IMR-90 (cell line): ENCODE results near the gene DDX4.

ENCODE experiments used
- MAFK ChIP-seq: IDR thresholded peaks from 2 replicates; pipeline ENCODE4 v1.6.1; 2012; ENCODE audit warnings: low read depth, low read length, improper control_type of control experiment
- MAZ ChIP-seq: IDR thresholded peaks from 2 replicates; pipeline ENCODE4 v1.6.1; 2012; ENCODE audit warnings: low read depth, mild to moderate bottlenecking, low read length, improper control_type of control experiment, moderate library complexity, borderline replicate concordance
- POLR2A ChIP-seq: IDR thresholded peaks from 2 replicates; pipeline ENCODE4 v1.6.1; 2012; ENCODE audit warnings: mild to moderate bottlenecking, low read depth, low read length
- RFX5 ChIP-seq: IDR thresholded peaks from 2 replicates; pipeline ENCODE4 v1.8.0; 2012; ENCODE audit warnings: low read depth, mild to moderate bottlenecking, low read length, moderate library complexity
- TF ChIP-seq, protein P1 (sequence below): conservative IDR thresholded peaks from 2 replicates; pipeline ENCODE4 v1.5.1; 2012; ENCODE audit warnings: mild to moderate bottlenecking, low read depth, low read length, improper control_type of control experiment

DNA sequence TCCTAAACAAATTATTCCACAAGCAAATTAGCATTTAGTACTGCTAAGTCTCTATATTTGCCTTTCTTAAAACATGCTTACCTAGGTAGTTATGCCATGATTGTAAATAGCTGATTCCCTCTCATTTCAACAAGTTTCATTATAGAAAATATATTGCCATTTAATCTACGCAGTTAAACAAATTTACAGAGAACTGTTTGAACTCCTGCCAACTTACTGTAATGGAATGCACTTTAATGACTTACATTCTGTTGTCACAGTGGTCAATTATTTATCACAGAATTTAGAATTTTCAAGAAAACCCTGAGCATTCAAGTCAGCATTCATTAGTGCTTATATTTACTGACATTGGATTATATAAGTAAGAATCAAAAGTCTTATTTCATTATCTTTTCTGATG, 45.4 kb upstream of the DDX4 start:
- TF ChIP-seq POLR2A (no peak), RFX5 (no peak), MAFK (no peak), MAZ (no peak)
- TF ChIP-seq, protein P1, sequence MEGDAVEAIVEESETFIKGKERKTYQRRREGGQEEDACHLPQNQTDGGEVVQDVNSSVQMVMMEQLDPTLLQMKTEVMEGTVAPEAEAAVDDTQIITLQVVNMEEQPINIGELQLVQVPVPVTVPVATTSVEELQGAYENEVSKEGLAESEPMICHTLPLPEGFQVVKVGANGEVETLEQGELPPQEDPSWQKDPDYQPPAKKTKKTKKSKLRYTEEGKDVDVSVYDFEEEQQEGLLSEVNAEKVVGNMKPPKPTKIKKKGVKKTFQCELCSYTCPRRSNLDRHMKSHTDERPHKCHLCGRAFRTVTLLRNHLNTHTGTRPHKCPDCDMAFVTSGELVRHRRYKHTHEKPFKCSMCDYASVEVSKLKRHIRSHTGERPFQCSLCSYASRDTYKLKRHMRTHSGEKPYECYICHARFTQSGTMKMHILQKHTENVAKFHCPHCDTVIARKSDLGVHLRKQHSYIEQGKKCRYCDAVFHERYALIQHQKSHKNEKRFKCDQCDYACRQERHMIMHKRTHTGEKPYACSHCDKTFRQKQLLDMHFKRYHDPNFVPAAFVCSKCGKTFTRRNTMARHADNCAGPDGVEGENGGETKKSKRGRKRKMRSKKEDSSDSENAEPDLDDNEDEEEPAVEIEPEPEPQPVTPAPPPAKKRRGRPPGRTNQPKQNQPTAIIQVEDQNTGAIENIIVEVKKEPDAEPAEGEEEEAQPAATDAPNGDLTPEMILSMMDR: no peak
